ENCODE data around the gene TMEM156. TPM values are rescaled to one million over a fixed set of nuclear protein-coding genes. Genes with fewer than 3 reads are reported as not detected.

Gene TMEM156
- total and polyA plus RNA-seq, 10 of the 15 experiments (the other 5 are each of a cell fraction or from before 2014, with no cell fraction given): 20.8 to 48.3 (median 32.7) TPM

GRCh38 chr4:38928568-38928967 is 103.6 kb downstream of the TMEM156 start:
- SMC1A ChIA-PET (ENCODE audit: uncharacterized antibody, unreplicated experiment): interaction anchor here (0.6 kb wide), 1 partner anchor 532 kb away, joined by 3 read pairs; no protein-coding TSS in a partner anchor
- TF ChIP-seq KAT2A (conservative IDR thresholded peaks at IDR 0.05; ENCODE audit: control insufficient read depth, low read depth, low read length) (no peak), ZNF687 (IDR thresholded peaks at IDR 0.05) (no peak), ZNF24 (IDR thresholded peaks at IDR 0.05) (no peak)
- RAD21 ChIA-PET (ENCODE audit: unreplicated experiment): no interaction called here
- Histone ChIP-seq H3K36me3 (ENCODE audit: control insufficient read depth in 2 of 2, insufficient read depth in 2 of 2, low read length in 1 of 2) (no peaks in the 10 kb centered on the region), H3K4me3 (no peak overlapping the region), H3K9ac (ENCODE audit: control insufficient read depth, insufficient read depth, low read length) (no peak overlapping the region), H4K20me1 (ENCODE audit: control insufficient read depth, insufficient read depth) (no peaks in the 10 kb centered on the region), H3K4me2 (ENCODE audit: control insufficient read depth, insufficient read depth) (no peak overlapping the region), H3K4me1 (ENCODE audit: control insufficient read depth, insufficient read depth, low read length) (no peaks in the 10 kb centered on the region; the same call in 1 of the 2 replicates), H2AFZ (ENCODE audit: control insufficient read depth, low read depth, low read length) (no peak overlapping the region), H3K79me2 (ENCODE audit: control insufficient read depth, insufficient read depth, low read length) (no peaks in the 10 kb centered on the region), H3K27me3 (replicated peaks in 1 of 2; ENCODE audit: control insufficient read depth in 2 of 2, insufficient read depth in 2 of 2, low read length in 1 of 2) (no peaks in the 10 kb centered on the region), H3K27ac (ENCODE audit: control insufficient read depth, insufficient read depth) (no peak overlapping the region), H3K9me3 (replicated peaks; ENCODE audit: control insufficient read depth, insufficient read depth, low read length) (no peaks in the 10 kb centered on the region)
- POLR2A ChIA-PET: interaction anchor here (1.1 kb wide), 1 partner anchor 13 kb away, joined by 3 read pairs; no protein-coding TSS in a partner anchor
- DNase-seq (ENCODE audit: low read depth, low spot score) (no peak), FAIRE-seq (no peak), ATAC-seq (no peak)
- no TSS peak for BruUV-seq (replicated peaks)
- in situ Hi-C loops (cut with MboI): no loop called here
- intact Hi-C loops (cut with micrococcal nuclease; ENCODE audit: unreplicated experiment): no loop called here
- 93% methylated on average over 3 of the region's 3 CpGs for WGBS (ENCODE audit: insufficient coverage, insufficient replicate concordance, low lambda C conversion rate, missing lambda C conversion rate)
- CTCF ChIA-PET: interaction anchor here (0.8 to 0.9 kb wide), 3 partner anchors 12 to 31 kb away, joined by 3 read pairs; no protein-coding TSS in a partner anchor

All from GM12878 (cell line).